GM12891 (cell line): Measurements from ENCODE around the gene SLC38A6.
"Not testable (repeated sequence)": the region's sequence is repeated elsewhere in the genome, so short reads cannot be mapped to it uniquely, and the experiment has no call there.

Experiments used
- DNase-seq: peaks from one replicate; pipeline ENCODE4 v3.0.0; 2011; ENCODE audit warnings: low spot score; ENCODE audit not compliant: insufficient read length
- FAIRE-seq: peaks from 2 replicates; lab custom pipeline; 2011; peaks lifted over from hg19 to GRCh38; lab: Jason Lieb, UNC
- PAX5 ChIP-seq: IDR thresholded peaks from 2 replicates; pipeline ENCODE4 v1.6.1; 2011; ENCODE audit warnings: low read length, moderate library complexity, mild to moderate bottlenecking; ENCODE audit not compliant: insufficient read depth, severe bottlenecking
- POLR2A ChIP-seq: IDR thresholded peaks from 2 replicates; pipeline ENCODE4 v1.6.1; 2011; ENCODE audit warnings: low read depth, low read length, control low read depth
- POLR2AphosphoS5 ChIP-seq: IDR thresholded peaks from 2 replicates; pipeline ENCODE4 v1.6.1; 2011; ENCODE audit warnings: low read depth, low read length, control low read depth
- POU2F2 ChIP-seq: IDR thresholded peaks from 2 replicates; pipeline ENCODE4 v1.6.1; 2011; ENCODE audit warnings: low read depth, mild to moderate bottlenecking, control low read depth, low read length, moderate library complexity
- SPI1 ChIP-seq: IDR thresholded peaks from 2 replicates; pipeline ENCODE4 v1.6.1; 2011; ENCODE audit warnings: low read depth, low read length, control low read depth
- TAF1 ChIP-seq: IDR thresholded peaks from 2 replicates; pipeline ENCODE4 v1.6.1; 2011; ENCODE audit warnings: low read depth, low read length, control low read depth

SLC38A6 gene

GRCh38 chr14:61065656-61066055, 84.6 kb downstream of the SLC38A6 start:
- FAIRE-seq (no peak), DNase-seq (no peak)
- no peak for TF ChIP-seq PAX5
- TF ChIP-seq SPI1: no peak
- no peak for TF ChIP-seq POLR2A
- no peak for TF ChIP-seq POU2F2
- TF ChIP-seq TAF1: no peak

GRCh38 chr14:61072442-61072841, 91.4 kb downstream of the SLC38A6 start:
- FAIRE-seq, DNase-seq: not testable (repeated sequence)

GRCh38 chr14:61074852-61075251, 93.8 kb downstream of the SLC38A6 start:
- TF ChIP-seq POU2F2: no peak
- no peak for TF ChIP-seq POLR2AphosphoS5
- peak; percentile 79 for TF ChIP-seq SPI1
- FAIRE-seq: no peak
- DNase-seq: no peak

- no peak for FAIRE-seq
- DNase-seq: no peak
- no peak for TF ChIP-seq POLR2AphosphoS5
- no peak for TF ChIP-seq SPI1
- no peak for TF ChIP-seq TAF1
- TF ChIP-seq POU2F2: no peak
- TF ChIP-seq PAX5: no peak
- no peak for TF ChIP-seq POLR2A
Observed at GRCh38 chr14:61076556-61076955, 95.5 kb downstream of the SLC38A6 start.

- no peak for DNase-seq
- TF ChIP-seq TAF1: no peak
- TF ChIP-seq POU2F2: no peak
- no peak for TF ChIP-seq PAX5
- TF ChIP-seq POLR2AphosphoS5: no peak
- TF ChIP-seq POLR2A: no peak
- TF ChIP-seq SPI1: no peak
- FAIRE-seq: no peak
Observed at GRCh38 chr14:61077437-61077836, 96.4 kb downstream of the SLC38A6 start.

- TF ChIP-seq TAF1 (no peak), POLR2A (no peak), POU2F2 (no peak), SPI1 (no peak), PAX5 (no peak), POLR2AphosphoS5 (no peak)
- FAIRE-seq (no peak), DNase-seq (no peak)
Observed at GRCh38 chr14:61077951-61078720, 97.1 kb downstream of the SLC38A6 start.

GRCh38 chr14:61080591-61081010, 99.6 kb downstream of the SLC38A6 start:
- peak; percentile 86 for FAIRE-seq
- TF ChIP-seq POU2F2 (peak; percentile 89), TAF1 (no peak)
- no peak for DNase-seq

GRCh38 chr14:61088081-61088480, 107.0 kb downstream of the SLC38A6 start:
- DNase-seq (no peak), FAIRE-seq (no peak)
- TF ChIP-seq TAF1: no peak
- TF ChIP-seq POLR2A: no peak
- no peak for TF ChIP-seq POLR2AphosphoS5
- TF ChIP-seq POU2F2: no peak
- TF ChIP-seq PAX5: no peak
- TF ChIP-seq SPI1: no peak

GRCh38 chr14:61089126-61089750, 108.2 kb downstream of the SLC38A6 start:
- FAIRE-seq (no peak), DNase-seq (no peak)
- TF ChIP-seq TAF1 (no peak), PAX5 (no peak), POLR2A (no peak), POLR2AphosphoS5 (no peak), SPI1 (no peak), POU2F2 (no peak)

- DNase-seq (no peak), FAIRE-seq (peak; percentile 71)
- TF ChIP-seq TAF1: no peak
- no peak for TF ChIP-seq POLR2AphosphoS5
- peak; percentile 35; the same call in 1 of the 2 replicates for TF ChIP-seq POU2F2
- no peak for TF ChIP-seq POLR2A
Observed at GRCh38 chr14:61090432-61091216, 109.6 kb downstream of the SLC38A6 start.
